GM23338 (cell line): ENCODE measurements around the gene GIPC1. TPM values are rescaled to one million over a fixed set of nuclear protein-coding genes. Genes with fewer than 3 reads are reported as not detected.

Experiments
- ATAC-seq: fragments of 200-7000 bp; cut with Tn5 transposase; 3 replicates; pipeline ENCODE4 v1.9.1; 2020
- DNase-seq: peaks from one replicate; pipeline ENCODE4 v3.0.0-alpha.2; 2015; ENCODE audit warnings: low spot score
- H2AFZ ChIP-seq: fragments of 200-600 bp; sonication (generic); 2 replicates; pipeline ENCODE4 v1.8.0; 2016; ENCODE audit warnings: antibody characterized with exemption, mild to moderate bottlenecking, moderate library complexity
- H3F3A ChIP-seq: fragments of 200-600 bp; sonication (generic); replicated peaks from 2 replicates; pipeline ENCODE4 v1.8.0; 2017; ENCODE audit warnings: antibody characterized with exemption, mixed run types, low read depth
- H3K27ac ChIP-seq: fragments of 200-600 bp; sonication (generic); 2 replicates; pipeline ENCODE4 v1.6.1; 2016; ENCODE audit warnings: low read depth
- H3K27me3 ChIP-seq: fragments of 200-600 bp; sonication (generic); 2 replicates; pipeline ENCODE4 v1.8.0; 2016; ENCODE audit warnings: mild to moderate bottlenecking, mixed run types, moderate library complexity; ENCODE audit not compliant: insufficient read depth
- H3K36me3 ChIP-seq: fragments of 200-600 bp; sonication (generic); 2 replicates; pipeline ENCODE4 v1.8.0; 2016; ENCODE audit warnings: mild to moderate bottlenecking; ENCODE audit not compliant: insufficient read depth
- H3K4me1 ChIP-seq: fragments of 200-600 bp; sonication (generic); 2 replicates; pipeline ENCODE4 v1.8.0; 2016; ENCODE audit warnings: mild to moderate bottlenecking, moderate library complexity; ENCODE audit not compliant: insufficient read depth
- H3K4me2 ChIP-seq: fragments of 200-600 bp; sonication (generic); 2 replicates; pipeline ENCODE4 v1.7.1; 2017; ENCODE audit warnings: mixed run types
- H3K4me3 ChIP-seq: fragments of 200-600 bp; sonication (generic); 2 replicates; pipeline ENCODE4 v1.6.1; 2016; ENCODE audit warnings: mixed run types
- H3K79me2 ChIP-seq: fragments of 200-600 bp; sonication (generic); replicated peaks from 2 replicates; pipeline ENCODE4 v1.8.0; 2017; ENCODE audit warnings: mild to moderate bottlenecking; ENCODE audit not compliant: insufficient read depth
- H3K9me2 ChIP-seq: fragments of 200-600 bp; sonication (generic); 2 replicates; pipeline ENCODE4 v1.8.0; 2017; ENCODE audit not compliant: insufficient read depth
- H4K20me1 ChIP-seq: fragments of 200-600 bp; sonication (generic); replicated peaks from 2 replicates; pipeline ENCODE4 v1.8.0; 2017; ENCODE audit warnings: mild to moderate bottlenecking; ENCODE audit not compliant: insufficient read depth
- H3K27ac Mint-ChIP-seq: 2 replicates; pipeline ENCODE4 v1.8.0; 2020; ENCODE audit warnings: inconsistent platforms, mild to moderate bottlenecking, moderate library complexity, mixed read lengths
- H3K27me3 Mint-ChIP-seq: 3 replicates; pipeline ENCODE4 v1.8.0; 2022; ENCODE audit warnings: low read depth, mild to moderate bottlenecking, moderate library complexity, mixed read lengths, inconsistent platforms; ENCODE audit not compliant: insufficient read depth, poor library complexity
- H3K36me3 Mint-ChIP-seq: 3 replicates; pipeline ENCODE4 v1.8.0; 2021; ENCODE audit warnings: low read depth, mild to moderate bottlenecking, inconsistent platforms, moderate library complexity, mixed read lengths
- H3K4me1 Mint-ChIP-seq: 3 replicates; pipeline ENCODE4 v1.8.0; 2020; ENCODE audit warnings: mild to moderate bottlenecking, inconsistent platforms, mixed read lengths
- H3K4me3 Mint-ChIP-seq: 3 replicates; pipeline ENCODE4 v1.8.0; 2021; ENCODE audit warnings: moderate library complexity, mild to moderate bottlenecking, inconsistent platforms, mixed read lengths
- H3K9me3 Mint-ChIP-seq: 3 replicates; pipeline ENCODE4 v1.8.0; 2020; ENCODE audit warnings: moderate library complexity, mild to moderate bottlenecking, inconsistent platforms, mixed read lengths
- CTCF ChIP-seq, 2 experiments: fragments of 200-600 bp in 1 of 2; sonication (generic) in 1 of 2; conservative IDR thresholded peaks; 2 replicates each; pipeline versions ENCODE4 v1.5.1 to v1.6.1; 2016 to 2017; ENCODE audit warnings: antibody characterized with exemption in 2 of 2, low read depth in 2 of 2, mild to moderate bottlenecking in 2 of 2, moderate library complexity in 1 of 2
- ETS1 ChIP-seq: IDR thresholded peaks from 2 replicates; pipeline ENCODE4 v1.6.1; 2016; ENCODE audit warnings: antibody characterized with exemption
- EZH2 ChIP-seq: fragments of 200-600 bp; sonication (generic); IDR thresholded peaks from one replicate; pipeline ENCODE4 v1.8.0; 2017; ENCODE audit warnings: antibody characterized with exemption, mild to moderate bottlenecking, low read depth; ENCODE audit not compliant: unreplicated experiment
- EZH2phosphoT487 ChIP-seq: fragments of 200-600 bp; sonication (generic); IDR thresholded peaks from one replicate; pipeline ENCODE4 v1.8.1; 2018; ENCODE audit warnings: antibody characterized with exemption; ENCODE audit not compliant: unreplicated experiment
- JUNB ChIP-seq: IDR thresholded peaks from one replicate; pipeline ENCODE4 v1.6.1; 2016; ENCODE audit warnings: antibody characterized with exemption; ENCODE audit not compliant: unreplicated experiment
- REST ChIP-seq: IDR thresholded peaks from one replicate; pipeline ENCODE4 v1.6.1; 2018; ENCODE audit warnings: antibody characterized with exemption; ENCODE audit not compliant: unreplicated experiment
- STAT1 ChIP-seq: IDR thresholded peaks from one replicate; pipeline ENCODE4 v1.6.1; 2016; ENCODE audit warnings: antibody characterized with exemption; ENCODE audit not compliant: unreplicated experiment
- ZNF114 ChIP-seq: fragments of 250-450 bp; sonication (Bioruptor Pico); IDR thresholded peaks from 2 replicates; pipeline ENCODE4 v1.5.0; 2020; ENCODE audit warnings: mild to moderate bottlenecking, moderate library complexity
- ZNF331 ChIP-seq: fragments of 250-450 bp; sonication (Bioruptor Pico); IDR thresholded peaks from 2 replicates; pipeline ENCODE4 v1.5.0; 2020; ENCODE audit warnings: low read depth, mild to moderate bottlenecking, moderate library complexity
- polyA plus RNA-seq: library from polyadenylated mRNA; unstranded; fragments of >200 nt; fragmentation: Nextera tagmentation; extraction: Ambion mirVana; gene quantifications from 2 replicates; pipeline ENCODE4 v1.2.1, GENCODE V29; 2016
- total RNA-seq: library from RNA; depleted of rRNA; stranded (reverse); fragments of >200 nt; shearing (Covaris generic); gene quantifications from 2 replicates; pipeline ENCODE4 v1.2.3, GENCODE V29; 2014

The GIPC1 gene
- total and polyA plus RNA-seq, 2 experiments from 2014 or later: 51.6 to 106 TPM

GRCh38 chr19:14520543-14520942 lies 24.6 kb upstream of the GIPC1 start:
- H3K4me1 Mint-ChIP-seq: peaks cover 23% of the 10 kb centered on the region
- H3K27me3 ChIP-seq: no peaks in the 10 kb centered on the region
- H3K36me3 Mint-ChIP-seq: peaks cover 19% of the 10 kb centered on the region
- H3K36me3 ChIP-seq: peaks cover 3% of the 10 kb centered on the region; the same call in 1 of the 2 replicates
- no peak for TF ChIP-seq REST
- no peak for ATAC-seq
- H3K4me1 ChIP-seq: peaks cover 11% of the 10 kb centered on the region; the same call in 1 of the 2 replicates
- no peaks in the 10 kb centered on the region; the same call in 2 of the 3 replicates for H3K9me3 Mint-ChIP-seq
- no peaks in the 10 kb centered on the region for H3K9me2 ChIP-seq
- peaks cover 12% of the 10 kb centered on the region; the same call in 1 of the 2 replicates for H4K20me1 ChIP-seq
- H3K27ac ChIP-seq: no peak overlapping the region
- no peak overlapping the region for H3K4me3 Mint-ChIP-seq
- no peak overlapping the region for H3K4me3 ChIP-seq
- H3K27me3 Mint-ChIP-seq: peaks cover 12% of the 10 kb centered on the region
- DNase-seq: no peak
- H3K4me2 ChIP-seq: no peak overlapping the region
- no peak overlapping the region for H2AFZ ChIP-seq
- H3K79me2 ChIP-seq: peaks cover 26% of the 10 kb centered on the region
- H3F3A ChIP-seq: peaks cover 12% of the 10 kb centered on the region
- H3K27ac Mint-ChIP-seq: no peak overlapping the region

- peaks cover 26% of the 10 kb centered on the region for H3K4me1 Mint-ChIP-seq
- H2AFZ ChIP-seq: no peak overlapping the region; the same call in 1 of the 2 replicates
- no peaks in the 10 kb centered on the region for H3K27me3 ChIP-seq
- peaks cover 11% of the 10 kb centered on the region; the same call in 1 of the 2 replicates for H3K4me1 ChIP-seq
- H3K9me2 ChIP-seq: no peaks in the 10 kb centered on the region
- DNase-seq: no peak
- ATAC-seq: no peak
- no peaks in the 10 kb centered on the region; the same call in 2 of the 3 replicates for H3K9me3 Mint-ChIP-seq
- H3F3A ChIP-seq: peaks cover 18% of the 10 kb centered on the region
- peak overlapping the region; percentile 52; the same call in 2 of the 3 replicates for H3K4me3 Mint-ChIP-seq
- no peak overlapping the region for H3K27ac Mint-ChIP-seq
- peaks cover 25% of the 10 kb centered on the region for H3K36me3 Mint-ChIP-seq
- H3K36me3 ChIP-seq: peaks cover 3% of the 10 kb centered on the region; the same call in 1 of the 2 replicates
- no peak overlapping the region for H3K4me2 ChIP-seq
- H3K79me2 ChIP-seq: peaks cover 31% of the 10 kb centered on the region
- no peak overlapping the region for H3K4me3 ChIP-seq
- H4K20me1 ChIP-seq: peaks cover 18% of the 10 kb centered on the region; the same call in 1 of the 2 replicates
- peaks cover 15% of the 10 kb centered on the region for H3K27me3 Mint-ChIP-seq
- 0 out of 2 replicates have a peak overlapping the region, but pooled peaks have one; percentile 50 for H3K27ac ChIP-seq
- no peak for TF ChIP-seq ZNF331
- no peak for TF ChIP-seq EZH2phosphoT487
- TF ChIP-seq CTCF (conservative IDR thresholded peaks at IDR 0.05; ENCODE audit: low read depth in 2 of 2): no peak
- TF ChIP-seq EZH2: no peak
- TF ChIP-seq JUNB: no peak
- no peak for TF ChIP-seq STAT1
- no peak for TF ChIP-seq ETS1
- no peak for TF ChIP-seq ZNF114 (CRISPR knock-in tag)
Measured at GRCh38 chr19:14519860-14520407, 24.0 kb upstream of the GIPC1 start.
